ENCODE data around the gene MIEF1.
A peak's percentile ranks its signal among the peaks of the same experiment; 100 is the strongest.
"Not testable (repeated sequence)": the region's sequence is repeated elsewhere in the genome, so short reads cannot be mapped to it uniquely, and the experiment has no call there.

MIEF1 gene

DNA sequence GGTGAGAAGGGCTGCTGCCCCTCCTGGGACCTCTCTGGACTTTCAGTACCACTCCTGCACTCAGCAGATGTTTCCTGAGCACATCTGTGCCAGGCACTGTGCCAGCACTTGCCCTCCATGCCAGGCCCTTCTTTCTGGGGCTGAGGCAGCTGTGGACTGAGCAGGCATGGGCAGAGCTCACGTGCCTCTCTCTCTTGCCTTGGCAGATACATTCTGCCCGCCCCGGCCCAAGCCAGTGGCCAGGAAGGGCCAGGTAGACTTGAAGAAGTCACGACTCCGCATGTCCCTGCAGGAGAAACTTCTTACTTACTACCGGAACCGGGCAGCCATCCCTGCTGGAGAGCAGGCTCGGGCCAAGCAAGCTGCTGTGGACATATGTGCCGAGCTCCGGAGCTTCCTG is 9.9 kb downstream of the MIEF1 start:
- no peak for DNase-seq (ENCODE audit: low read depth)

DNA sequence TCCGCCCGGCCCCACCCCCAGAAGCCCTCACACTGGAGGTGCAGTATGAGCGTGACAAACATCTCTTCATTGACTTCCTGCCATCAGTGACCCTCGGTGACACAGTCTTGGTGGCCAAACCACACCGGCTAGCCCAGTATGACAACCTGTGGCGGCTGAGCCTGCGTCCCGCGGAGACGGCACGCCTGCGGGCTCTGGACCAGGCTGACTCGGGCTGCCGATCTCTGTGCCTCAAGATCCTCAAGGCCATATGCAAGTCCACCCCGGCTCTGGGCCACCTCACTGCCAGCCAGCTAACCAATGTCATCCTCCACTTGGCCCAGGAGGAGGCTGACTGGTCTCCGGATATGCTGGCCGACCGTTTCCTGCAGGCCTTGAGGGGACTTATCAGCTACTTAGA is 11.7 kb downstream of the MIEF1 start:
- DNase-seq (ENCODE audit: low read depth) = no peak

DNA sequence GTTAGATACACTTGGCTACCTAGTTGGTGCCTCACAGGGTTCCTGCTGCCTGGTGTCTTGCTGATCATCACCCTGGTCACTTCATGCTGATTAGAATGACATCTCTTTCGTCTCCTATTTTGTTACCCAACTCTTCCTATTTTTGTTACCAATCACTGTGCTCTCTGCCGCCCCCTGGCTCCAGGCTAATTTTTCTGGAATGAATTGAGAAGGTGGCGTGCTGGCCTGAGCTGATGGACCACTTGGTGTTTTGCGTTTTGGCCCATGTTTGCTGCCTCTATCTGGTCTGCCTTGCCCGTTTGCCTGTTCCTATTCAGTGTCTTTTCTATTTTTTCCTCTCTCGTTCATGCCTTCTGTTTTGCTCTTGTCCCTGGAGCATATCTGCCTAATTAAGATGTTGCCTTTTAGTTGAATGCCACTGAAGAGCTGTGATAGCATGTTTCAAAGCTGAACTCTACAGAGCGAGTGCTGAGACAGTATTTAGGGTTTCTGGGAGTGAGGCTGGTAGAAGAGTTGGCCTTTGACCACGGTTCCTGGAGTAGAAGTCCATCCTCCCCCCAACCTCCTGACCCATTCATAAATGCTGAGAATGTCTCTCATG is 12.4 kb downstream of the MIEF1 start:
- DNase-seq (ENCODE audit: low read depth) = no peak

DNA sequence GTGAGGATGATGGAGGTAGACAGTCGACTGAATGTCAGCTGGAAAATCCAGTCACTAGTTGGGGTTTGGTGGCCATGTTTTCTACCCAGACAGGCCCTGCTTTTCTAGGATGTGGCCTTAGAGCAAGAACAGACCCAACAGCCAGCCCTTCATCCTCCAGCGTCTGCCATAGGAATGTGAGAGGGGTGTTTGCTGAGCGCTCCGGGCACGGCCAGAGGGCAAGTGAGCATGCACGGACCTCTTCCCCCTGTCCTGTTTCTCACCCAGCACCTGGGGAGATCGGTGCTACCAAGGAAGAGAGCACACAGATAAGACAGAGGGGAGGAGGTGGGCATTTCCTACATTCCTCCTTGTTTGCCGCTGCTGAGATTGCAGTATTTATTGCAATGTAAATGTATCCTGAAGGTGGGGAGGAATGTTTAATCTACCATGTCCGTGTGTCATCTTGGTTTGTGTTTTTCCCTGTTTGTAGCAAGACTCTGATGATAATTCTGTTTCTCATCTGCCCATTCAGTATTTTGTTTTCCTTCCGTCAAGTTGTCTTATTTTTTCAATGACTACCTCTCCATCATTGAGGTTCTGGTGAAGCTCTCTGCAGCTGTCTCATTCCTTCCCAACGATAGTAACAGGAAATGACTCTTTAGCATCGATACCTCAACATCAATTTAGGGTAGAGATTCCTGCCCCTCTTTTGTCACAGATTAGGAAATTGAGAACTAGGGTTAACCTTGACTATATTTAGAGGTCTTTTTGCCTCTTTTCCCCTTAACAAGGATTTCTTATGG is 13.4 kb downstream of the MIEF1 start:
- DNase-seq (ENCODE audit: low read depth) = no peak

DNA sequence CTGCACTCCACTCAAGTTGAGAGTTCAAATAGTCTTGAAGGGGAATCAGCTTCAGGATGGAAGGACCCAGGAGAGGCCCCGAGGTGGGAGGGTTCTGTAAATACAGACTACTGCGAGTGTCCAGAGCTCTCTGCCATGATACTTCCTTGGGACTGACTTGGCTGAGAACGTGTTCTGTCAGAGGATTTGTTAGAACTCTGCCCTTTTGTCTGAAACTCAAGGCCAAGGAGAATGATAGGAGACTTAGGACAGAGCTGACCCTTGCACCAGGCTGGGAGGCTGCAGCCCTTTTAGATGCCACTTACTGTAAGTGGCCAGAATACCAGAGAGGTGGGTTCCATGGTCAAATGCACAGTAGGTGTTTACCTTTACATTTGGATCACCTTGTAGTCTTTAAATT is 15.4 kb downstream of the MIEF1 start:
- DNase-seq (ENCODE audit: low read depth) = no peak

DNA sequence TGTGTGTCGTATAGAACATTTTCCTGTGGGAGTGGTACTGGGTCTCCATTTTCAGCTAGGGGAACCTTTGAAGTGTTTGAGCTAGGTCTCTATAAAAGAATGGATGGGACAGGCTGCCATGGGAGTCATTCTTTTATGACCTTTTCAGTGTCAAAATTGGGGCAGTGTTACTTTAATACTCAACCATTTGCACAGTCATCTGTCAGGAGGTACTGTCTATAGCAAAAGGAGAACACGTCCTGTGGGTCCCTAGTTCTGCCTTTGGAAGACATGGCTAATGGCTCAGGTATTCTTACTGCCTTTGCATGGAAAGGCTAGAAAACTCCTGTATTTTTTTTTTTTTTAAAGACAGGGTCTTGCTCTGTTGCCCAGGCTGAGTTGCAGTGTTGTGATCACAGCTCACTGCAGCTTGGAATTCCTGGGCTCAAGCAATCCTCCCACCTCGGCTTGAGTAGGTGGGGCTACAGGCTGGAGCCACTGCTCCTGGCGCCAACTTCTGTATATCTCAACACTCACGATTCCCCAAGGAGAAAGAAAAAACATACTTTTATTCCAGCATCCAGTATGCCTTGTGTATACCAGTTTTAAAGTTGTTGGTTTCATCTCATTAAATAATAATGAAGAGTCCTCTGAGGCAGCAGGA is 16.2 kb downstream of the MIEF1 start:
- DNase-seq (ENCODE audit: low read depth) = peak; percentile 41

DNA sequence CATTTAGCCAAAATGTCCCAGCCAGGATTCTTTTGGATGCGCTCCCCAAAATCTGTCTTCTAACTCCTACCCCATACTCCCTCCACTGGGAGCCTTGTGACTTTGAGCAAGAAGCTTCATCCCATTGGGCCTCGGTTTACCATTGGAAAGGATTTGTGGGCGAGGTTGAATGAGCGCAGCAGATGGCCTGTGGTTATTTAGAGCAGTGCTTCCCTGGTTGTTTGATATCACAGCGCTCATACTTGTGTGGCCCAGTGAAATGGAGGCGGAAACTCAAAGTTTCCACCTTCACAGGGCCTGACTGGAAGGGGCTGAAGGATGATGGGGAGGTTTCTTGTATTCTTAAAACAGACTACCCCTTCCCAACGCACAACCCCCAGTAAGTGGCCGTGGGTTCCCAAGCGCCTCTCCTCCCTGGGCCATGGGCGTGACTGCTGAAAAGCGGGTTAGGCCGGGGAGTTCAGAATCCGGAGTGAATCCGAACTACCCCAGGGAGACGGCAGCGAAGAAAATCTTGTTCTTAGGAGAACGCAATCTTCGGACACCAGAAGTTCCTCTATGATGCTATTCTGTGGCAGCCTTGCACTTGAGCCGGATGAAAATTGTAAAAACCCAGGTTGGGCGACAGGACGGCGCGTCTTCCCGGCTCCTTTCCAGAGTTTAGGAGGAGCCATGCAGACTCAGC is 17.0 kb downstream of the MIEF1 start:
- no peak for DNase-seq (ENCODE audit: low read depth)

DNA sequence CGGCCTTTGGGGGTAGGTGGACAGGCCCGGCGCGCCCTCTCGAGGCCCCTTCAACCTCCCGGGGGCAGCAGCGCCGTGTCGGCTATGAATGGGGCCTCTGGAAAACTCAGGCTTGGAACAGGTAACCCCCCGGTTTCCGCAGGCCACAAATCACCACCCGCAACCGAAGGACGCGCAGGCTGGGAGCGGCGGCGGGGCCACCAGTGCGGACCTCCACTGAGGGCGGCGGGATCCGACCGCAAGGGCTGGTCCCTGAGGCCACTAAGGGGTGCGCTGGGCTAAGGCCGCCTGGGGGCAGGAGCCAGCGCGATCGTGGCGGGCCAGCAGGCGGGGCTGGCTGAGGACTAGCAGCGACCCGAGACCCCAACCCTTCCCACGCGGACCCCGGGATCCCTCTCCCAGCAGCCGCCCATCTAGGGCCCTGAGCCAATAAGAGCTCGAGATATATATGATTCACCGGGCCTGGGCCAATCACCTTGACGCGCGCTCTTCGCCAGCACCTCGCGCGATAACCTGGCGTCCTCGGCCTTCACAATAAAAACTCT is 17.7 kb downstream of the MIEF1 start:
- DNase-seq (ENCODE audit: low read depth) = peak; percentile 56

DNA sequence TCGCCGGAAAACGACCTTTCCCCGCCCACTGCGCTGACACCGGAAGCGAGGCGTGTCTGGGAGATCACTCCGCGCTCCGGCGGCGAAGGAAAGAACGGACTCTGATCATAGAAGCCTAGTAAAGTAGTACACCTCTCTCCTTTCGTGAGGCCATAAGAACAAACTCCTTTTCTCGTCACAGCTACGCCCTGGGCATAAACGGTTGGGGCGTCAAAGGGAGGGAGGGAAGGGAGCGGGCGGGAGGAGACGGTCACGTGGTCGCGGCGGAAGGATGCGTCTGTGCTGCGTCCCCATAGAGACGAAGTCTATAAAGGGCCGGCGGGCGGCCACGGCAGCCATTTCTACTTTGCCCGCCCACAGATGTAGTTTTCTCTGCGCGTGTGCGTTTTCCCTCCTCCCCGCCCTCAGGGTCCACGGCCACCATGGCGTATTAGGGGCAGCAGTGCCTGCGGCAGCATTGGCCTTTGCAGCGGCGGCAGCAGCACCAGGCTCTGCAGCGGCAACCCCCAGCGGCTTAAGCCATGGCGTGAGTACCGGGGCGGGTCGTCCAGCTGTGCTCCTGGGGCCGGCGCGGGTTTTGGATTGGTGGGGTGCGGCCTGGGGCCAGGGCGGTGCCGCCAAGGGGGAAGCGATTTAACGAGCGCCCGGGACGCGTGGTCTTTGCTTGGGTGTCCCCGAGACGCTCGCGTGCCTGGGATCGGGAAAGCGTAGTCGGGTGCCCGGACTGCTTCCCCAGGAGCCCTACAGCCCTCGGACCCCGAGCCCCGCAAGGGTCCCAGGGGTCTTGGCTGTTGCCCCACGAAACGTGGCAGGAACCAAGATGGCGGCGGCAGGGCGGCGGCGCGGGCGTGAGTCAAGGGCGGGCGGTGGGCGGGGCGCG is 18.4 kb downstream of the MIEF1 start, which contains the start of gene ATF4:
ATF4 (plus strand) TSS at position 337 of the 880 bp plus-strand sequence. CDS start 884 bp downstream, outside the sequence.
- peak; percentile 100 for DNase-seq (ENCODE audit: low read depth)

DNA sequence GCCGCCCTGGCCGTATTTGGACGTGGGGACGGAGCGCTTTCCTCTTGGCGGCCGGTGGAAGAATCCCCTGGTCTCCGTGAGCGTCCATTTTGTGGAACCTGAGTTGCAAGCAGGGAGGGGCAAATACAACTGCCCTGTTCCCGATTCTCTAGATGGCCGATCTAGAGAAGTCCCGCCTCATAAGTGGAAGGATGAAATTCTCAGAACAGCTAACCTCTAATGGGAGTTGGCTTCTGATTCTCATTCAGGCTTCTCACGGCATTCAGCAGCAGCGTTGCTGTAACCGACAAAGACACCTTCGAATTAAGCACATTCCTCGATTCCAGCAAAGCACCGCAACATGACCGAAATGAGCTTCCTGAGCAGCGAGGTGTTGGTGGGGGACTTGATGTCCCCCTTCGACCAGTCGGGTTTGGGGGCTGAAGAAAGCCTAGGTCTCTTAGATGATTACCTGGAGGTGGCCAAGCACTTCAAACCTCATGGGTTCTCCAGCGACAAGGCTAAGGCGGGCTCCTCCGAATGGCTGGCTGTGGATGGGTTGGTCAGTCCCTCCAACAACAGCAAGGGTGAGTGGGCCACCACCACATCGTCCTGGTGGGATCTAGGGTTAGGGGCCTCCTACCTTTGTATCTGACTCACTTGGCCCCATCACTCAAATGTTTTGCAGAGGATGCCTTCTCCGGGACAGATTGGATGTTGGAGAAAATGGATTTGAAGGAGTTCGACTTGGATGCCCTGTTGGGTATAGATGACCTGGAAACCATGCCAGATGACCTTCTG is 19.2 kb downstream of the MIEF1 start:
- peak; percentile 85 for DNase-seq (ENCODE audit: low read depth)

DNA sequence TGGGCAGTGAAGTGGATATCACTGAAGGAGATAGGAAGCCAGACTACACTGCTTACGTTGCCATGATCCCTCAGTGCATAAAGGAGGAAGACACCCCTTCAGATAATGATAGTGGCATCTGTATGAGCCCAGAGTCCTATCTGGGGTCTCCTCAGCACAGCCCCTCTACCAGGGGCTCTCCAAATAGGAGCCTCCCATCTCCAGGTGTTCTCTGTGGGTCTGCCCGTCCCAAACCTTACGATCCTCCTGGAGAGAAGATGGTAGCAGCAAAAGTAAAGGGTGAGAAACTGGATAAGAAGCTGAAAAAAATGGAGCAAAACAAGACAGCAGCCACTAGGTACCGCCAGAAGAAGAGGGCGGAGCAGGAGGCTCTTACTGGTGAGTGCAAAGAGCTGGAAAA is 20.0 kb downstream of the MIEF1 start:
- DNase-seq (ENCODE audit: low read depth) = not testable (repeated sequence)

DNA sequence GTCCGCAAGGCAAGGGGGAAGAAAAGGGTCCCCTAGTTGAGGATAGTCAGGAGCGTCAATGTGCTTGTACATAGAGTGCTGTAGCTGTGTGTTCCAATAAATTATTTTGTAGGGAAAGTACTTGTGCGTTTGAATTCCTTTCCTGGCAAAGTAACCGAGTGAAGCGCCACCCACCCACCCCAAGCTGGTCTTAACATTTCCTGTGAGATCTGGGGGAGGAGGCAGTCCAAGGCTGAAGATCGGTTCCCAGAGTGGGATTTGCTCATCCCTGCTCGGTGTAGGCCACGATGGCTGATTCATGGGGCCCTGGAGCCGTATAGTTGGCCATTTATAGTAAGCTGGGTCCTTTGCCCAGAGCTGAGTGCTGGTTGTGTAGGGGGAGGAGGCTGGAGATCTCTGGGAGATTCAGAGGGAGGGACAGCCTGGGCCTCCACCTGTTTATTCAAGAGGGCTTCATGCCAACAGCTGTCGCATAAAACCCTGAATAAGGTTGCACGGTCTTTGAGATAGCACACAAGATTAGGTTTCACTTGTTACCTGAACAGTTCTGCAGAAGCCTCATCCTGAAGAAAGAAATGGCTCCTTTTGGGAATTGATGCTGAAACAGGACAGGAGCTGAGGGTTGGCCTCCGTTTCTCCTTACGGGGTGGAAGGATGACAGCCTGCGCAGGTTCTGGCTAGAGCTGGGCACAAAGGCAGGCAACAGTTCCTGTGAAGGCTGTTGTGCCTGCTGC is 20.6 kb downstream of the MIEF1 start:
- DNase-seq (ENCODE audit: low read depth) = peak; percentile 58

DNA sequence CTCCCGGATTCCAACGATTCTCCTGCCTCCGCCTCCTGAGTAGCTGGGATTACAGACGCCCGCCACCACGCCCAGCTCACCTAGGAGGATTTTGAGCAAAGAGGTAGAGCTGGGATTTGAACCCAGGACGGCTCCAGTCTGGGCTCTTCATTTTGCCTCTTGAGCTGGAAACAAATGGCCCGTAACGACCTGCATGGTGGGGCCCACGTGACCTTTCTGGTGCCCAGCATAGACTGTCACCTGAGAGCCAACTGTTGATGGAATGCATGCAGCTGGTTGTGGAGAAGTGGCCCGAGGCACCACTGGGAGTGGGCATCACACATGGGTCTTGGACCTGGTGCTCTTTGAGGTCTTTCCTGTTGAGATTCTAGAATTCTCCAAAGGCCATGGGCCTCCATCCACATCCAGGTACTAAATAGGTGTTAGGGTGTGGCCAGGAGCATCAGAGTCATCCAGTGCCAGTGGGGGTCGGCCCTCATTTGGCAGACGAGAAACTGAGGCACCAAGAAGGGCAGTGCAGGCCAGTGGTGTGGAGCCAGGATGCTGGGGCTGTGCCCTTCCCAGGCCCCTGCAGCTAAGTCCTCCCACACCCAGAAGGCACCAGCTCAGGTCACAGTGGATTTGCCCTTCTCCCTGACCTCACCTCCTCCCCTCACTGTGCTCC is 22.1 kb downstream of the MIEF1 start:
- DNase-seq (ENCODE audit: low read depth) = no peak

DNA sequence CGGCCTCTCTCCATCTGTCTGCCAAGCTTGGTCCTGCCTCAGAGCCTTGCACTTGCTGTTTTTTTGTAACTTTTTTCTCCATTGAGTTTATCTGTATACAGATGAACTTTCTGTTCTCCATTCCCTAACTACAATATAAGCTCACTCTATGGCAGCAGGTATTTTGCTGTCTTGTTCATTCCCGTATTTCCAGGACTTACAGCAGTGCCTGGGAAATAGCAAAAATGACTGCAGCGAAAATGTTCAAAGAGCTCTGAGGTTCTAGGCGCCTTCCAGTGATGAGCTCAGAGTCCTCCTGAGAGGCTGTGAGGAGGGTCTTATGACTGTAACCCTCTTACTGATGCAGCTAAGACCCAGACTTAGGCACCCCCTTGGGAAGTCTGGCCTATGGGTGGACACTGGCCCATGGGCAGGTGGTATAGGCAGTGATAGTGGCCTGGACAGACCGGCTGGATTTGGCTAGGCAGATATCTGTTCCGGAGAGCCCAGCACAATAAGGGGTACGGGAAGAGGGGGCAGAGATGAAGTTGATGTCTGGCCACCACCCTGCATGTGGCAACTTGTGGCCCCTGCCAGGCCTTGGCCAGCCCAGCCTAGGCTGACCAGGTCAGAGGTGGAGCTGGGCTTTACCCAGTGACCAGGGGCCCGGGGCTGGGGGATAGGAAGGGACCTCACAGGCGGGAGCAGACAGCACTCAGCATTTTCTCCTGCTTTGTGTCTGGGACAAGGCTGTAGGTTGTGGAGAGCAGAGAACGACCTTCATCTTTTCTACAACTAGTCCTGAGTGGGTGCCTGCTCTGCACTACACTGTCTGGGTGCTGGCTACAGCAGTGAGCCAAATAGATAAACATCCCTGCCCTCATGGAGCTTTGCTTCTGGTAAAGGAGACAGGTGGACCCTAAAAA is 22.9 kb downstream of the MIEF1 start:
- DNase-seq (ENCODE audit: low read depth) = no peak

DNA sequence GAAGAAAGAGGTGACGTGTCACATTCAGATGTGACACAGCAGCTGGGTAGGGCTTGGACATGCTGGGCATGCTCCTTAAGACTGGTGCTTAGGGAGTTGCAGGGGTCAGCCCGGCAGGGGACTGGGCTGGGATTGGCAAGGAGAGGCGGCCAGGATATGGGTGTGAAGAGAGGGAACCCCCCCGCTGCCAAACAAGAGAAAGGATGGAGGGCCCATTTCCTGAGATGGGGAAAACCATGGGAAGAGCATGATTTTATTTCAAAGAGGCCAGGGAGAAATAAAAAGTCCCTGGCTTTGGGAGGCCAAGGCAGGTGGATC is 23.5 kb downstream of the MIEF1 start:
- DNase-seq (ENCODE audit: low read depth) = no peak

DNA sequence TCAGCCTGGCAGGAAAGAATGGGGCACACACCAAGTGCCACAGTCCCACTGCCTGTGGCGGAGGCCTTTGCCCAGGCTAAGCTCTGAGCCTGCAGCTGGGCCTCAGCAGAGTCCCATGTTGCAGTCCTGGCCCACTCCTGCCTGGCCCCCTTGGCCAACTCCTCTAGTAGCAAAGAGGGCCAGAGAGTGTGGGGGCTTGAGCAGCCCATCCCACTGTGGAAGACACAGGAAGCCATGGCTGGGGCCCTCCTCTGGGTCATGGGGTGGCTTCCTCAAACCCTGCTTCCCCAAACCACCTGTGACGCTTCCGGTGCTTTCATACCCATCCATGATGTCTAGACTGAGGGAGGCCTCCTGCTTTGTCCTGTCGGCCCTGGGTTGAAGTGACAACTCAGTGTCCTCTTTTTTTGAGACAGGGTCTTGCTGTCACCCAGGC is 24.7 kb downstream of the MIEF1 start:
- DNase-seq (ENCODE audit: low read depth) = no peak

DNA sequence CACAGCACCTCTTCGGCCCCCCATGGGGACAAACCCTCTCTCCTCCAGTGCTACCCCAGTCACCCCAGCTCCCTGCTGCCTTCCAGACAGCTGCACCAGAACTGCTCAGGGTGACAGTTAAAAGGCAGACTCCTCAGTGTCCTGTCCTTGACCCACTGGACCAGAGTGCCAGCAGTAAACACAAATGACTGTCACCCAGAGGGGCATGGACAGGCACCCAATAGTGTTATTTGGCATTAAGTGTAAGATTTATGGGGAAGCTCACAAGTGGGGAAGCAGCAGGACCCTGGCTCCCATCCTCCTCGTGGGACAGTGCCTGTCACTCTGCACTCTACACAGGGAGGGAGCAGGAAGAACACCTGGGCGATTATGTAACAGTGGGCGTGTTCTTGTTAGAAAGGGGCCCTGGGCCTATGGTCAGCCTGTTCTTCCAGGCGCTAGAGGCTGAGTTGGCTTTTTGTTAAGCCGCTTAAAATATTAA is 25.4 kb downstream of the MIEF1 start:
- no peak for DNase-seq (ENCODE audit: low read depth)

DNA sequence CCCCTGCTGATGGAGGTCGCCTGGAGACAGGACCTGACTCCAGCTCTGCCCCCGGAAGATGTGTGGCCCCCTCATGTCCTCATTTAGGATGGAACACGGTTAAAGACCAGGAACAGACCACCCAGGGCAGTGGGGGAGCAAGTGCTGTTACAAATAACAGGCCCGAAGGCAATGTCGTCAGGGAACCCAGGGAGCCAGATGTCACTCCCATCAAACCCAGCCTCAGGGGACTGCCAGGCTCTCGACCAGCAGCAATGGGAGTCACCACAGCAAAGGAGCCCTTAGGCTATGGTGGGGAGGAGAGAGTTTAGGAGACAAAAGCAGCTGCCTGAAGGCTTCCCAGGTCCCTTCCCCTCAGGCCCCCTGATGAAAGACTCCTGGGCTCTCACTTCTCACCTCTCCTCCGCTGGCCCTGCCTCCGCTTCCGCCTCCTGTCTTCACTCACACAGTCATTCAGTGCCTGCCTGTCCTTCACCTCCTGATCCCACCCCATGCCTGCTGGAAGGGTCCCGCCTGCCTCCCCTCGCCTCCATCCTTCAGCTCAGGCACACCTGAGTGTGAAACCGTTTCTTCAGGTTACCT is 26.1 kb downstream of the MIEF1 start:
- DNase-seq (ENCODE audit: low read depth) = no peak

All from fibroblast of gingiva (primary cell).